WTC11 (cell line): ENCODE measurements around the gene CDIP1.

ENCODE experiments used
- MYBL2 ChIP-seq: sonication (generic); formaldehyde crosslinking; IDR thresholded peaks from 2 replicates; pipeline ENCODE4 v1.8.1; 2023; ENCODE audit warnings: mild to moderate bottlenecking, moderate library complexity, missing genetic modification reagents
- PRRX2 ChIP-seq: fragments of 250-450 bp; sonication (Bioruptor Pico); IDR thresholded peaks from 2 replicates; pipeline ENCODE4 v1.8.0; 2021; ENCODE audit warnings: mild to moderate bottlenecking
- TCF7 ChIP-seq: sonication (generic); formaldehyde crosslinking; IDR thresholded peaks from 2 replicates; pipeline ENCODE4 v1.8.0; 2022; ENCODE audit warnings: mild to moderate bottlenecking, low read depth, missing genetic modification reagents, moderate library complexity
- TF ChIP-seq, protein P1 (sequence below): fragments of 200-600 bp; IDR thresholded peaks from 2 replicates; pipeline ENCODE4 v1.8.0; 2022; ENCODE audit warnings: antibody characterized with exemption
- TF ChIP-seq, protein P2 (sequence below): fragments of 250-450 bp; sonication (Bioruptor Pico); IDR thresholded peaks from 2 replicates; pipeline ENCODE4 v1.9.0; 2021; ENCODE audit warnings: moderate library complexity, mild to moderate bottlenecking, inconsistent platforms, borderline replicate concordance

DNA sequence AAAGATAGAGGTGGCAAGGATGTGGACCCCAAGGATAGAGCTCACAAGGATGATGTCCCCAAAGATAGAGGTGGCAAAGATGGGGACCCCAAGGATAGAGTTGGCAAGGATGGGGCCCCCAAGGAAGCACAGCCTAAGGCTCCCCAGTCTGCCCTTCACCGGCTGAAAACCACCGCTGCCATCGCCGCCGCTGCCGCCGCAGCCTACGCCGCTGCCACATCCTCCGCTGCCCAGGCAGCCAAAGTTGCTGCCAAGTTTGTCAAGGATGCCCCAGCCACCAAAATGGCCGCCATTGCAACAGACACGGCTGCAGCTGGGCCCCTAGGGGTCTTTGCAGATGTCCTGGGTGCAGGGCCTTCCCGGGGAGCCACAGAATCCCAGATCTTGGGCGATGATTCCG, 37.4 kb upstream of the CDIP1 start:
- TF ChIP-seq, protein P1, sequence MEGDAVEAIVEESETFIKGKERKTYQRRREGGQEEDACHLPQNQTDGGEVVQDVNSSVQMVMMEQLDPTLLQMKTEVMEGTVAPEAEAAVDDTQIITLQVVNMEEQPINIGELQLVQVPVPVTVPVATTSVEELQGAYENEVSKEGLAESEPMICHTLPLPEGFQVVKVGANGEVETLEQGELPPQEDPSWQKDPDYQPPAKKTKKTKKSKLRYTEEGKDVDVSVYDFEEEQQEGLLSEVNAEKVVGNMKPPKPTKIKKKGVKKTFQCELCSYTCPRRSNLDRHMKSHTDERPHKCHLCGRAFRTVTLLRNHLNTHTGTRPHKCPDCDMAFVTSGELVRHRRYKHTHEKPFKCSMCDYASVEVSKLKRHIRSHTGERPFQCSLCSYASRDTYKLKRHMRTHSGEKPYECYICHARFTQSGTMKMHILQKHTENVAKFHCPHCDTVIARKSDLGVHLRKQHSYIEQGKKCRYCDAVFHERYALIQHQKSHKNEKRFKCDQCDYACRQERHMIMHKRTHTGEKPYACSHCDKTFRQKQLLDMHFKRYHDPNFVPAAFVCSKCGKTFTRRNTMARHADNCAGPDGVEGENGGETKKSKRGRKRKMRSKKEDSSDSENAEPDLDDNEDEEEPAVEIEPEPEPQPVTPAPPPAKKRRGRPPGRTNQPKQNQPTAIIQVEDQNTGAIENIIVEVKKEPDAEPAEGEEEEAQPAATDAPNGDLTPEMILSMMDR = no peak
- no peak for TF ChIP-seq MYBL2 (CRISPR knock-in tag)
- TF ChIP-seq, protein P2, sequence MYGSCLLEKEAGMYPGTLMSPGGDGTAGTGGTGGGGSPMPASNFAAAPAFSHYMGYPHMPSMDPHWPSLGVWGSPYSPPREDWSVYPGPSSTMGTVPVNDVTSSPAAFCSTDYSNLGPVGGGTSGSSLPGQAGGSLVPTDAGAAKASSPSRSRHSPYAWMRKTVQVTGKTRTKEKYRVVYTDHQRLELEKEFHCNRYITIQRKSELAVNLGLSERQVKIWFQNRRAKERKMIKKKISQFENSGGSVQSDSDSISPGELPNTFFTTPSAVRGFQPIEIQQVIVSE (CRISPR knock-in tag) = no peak
- no peak for TF ChIP-seq TCF7 (CRISPR knock-in tag)
- no peak for TF ChIP-seq PRRX2 (CRISPR knock-in tag)
